ENCODE results near the gene ZBTB42. TPM values are rescaled to one million over a fixed set of nuclear protein-coding genes. Genes with fewer than 3 reads are reported as not detected.

ZBTB42 gene
- total RNA-seq, 1 donor from 2014 or later: 5.9 TPM

DNA sequence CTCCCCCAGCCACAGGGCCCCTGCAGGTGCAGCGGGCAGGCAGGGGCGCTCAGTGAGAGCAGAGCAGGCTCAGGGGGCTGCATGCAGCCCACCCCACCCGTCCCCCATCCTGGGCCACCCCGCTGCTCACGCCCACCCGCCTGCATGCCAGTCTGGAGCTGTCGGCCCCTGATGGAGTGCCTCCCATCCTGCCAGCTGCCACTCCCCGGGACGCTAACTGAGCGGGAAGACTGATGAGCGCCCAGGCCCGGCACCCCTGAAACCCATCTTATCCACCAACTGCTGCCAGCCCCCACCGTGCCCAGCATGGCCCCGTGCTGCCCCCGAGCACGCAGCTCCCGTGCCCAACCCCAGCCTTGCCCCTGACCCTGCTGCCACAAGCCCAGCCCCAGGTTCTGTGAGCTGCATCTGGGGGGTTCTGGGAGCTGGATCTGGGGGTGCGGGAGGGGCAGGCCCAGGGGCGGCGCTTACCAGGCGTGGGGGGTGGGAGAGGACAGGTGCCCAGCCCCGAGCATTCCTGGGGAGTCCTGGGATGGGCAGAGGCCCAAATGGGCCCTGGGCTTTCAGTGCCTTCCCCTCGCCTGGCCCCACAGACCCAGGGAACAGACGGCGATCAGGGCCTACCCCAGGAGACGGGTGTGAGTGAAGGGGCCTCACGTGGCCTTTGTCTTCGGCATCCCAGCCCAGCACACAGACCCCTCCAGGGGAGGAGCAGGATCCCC is 18.7 kb upstream of the ZBTB42 start:
- no peak for DNase-seq (ENCODE audit: low spot score)

DNA sequence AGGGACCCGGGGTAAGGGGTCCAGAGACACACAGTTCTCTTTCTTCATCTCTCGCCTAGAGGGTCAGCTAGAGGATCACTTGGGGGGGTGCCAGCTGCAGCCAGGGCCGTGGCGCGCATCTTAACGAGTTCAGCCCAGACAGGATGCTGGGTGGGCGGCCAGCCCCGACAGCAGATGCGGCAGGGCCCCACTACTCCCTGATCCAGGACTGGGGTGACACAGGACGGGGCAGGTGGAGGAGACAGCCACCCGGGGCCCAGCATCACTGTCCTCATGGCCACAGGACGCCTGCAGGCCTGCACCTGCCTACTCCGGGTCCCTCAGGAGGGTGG is 18.1 kb upstream of the ZBTB42 start:
- no peak for DNase-seq (ENCODE audit: low spot score)

DNA sequence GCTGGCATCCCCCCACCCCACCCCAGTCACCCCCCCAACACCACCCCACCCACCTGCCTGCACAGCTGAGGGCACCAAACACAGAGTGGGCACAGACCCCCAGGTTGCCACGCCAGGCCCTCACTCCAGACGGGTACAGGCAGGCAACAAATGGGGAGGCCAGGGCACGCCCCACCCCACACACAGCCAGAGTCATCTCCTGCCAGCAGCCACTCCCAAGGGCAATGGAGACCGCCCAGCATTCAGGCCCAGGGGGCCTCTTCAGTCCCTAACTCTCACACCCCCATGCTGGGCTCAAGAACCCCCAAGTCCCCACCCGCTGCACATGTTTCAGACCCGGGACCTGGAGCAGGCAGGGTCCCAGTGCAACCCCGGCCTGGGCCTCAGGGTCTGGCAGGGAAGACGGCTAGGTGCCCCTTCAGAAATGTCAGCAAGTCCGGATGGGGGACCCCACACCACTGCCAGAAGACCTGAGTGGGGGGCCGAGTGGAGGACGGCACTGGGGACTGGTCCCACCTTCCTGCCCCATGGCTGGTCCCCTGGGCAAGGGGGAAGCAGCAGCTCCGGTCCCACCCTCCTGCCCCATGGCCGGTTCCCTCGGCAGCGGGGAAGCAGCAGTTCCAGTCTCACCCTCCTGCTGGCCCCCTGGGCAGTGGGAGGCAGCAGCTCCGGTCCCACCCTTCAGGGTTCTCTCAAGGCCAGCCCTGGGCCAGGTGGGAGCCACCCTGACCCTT is 17.2 kb upstream of the ZBTB42 start:
- no peak for DNase-seq (ENCODE audit: low spot score)

DNA sequence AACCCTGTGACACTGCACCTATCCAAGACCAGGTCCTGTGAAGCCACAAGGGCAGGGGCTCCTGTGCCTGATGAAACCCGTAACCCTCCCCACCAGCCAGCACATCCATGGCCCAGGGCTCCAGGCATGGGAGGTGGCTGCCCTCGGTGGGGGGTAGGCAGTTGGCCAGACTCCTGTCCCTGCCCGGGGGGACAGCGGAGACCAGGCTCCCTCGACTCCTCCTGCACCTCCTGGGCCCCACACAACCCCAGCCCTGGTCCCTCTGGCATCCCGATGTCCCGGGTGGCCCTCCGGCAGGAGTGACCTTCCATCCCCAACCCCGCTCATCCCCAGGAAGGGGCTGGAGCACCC is 16.7 kb upstream of the ZBTB42 start:
- no peak for DNase-seq (ENCODE audit: low spot score)

DNA sequence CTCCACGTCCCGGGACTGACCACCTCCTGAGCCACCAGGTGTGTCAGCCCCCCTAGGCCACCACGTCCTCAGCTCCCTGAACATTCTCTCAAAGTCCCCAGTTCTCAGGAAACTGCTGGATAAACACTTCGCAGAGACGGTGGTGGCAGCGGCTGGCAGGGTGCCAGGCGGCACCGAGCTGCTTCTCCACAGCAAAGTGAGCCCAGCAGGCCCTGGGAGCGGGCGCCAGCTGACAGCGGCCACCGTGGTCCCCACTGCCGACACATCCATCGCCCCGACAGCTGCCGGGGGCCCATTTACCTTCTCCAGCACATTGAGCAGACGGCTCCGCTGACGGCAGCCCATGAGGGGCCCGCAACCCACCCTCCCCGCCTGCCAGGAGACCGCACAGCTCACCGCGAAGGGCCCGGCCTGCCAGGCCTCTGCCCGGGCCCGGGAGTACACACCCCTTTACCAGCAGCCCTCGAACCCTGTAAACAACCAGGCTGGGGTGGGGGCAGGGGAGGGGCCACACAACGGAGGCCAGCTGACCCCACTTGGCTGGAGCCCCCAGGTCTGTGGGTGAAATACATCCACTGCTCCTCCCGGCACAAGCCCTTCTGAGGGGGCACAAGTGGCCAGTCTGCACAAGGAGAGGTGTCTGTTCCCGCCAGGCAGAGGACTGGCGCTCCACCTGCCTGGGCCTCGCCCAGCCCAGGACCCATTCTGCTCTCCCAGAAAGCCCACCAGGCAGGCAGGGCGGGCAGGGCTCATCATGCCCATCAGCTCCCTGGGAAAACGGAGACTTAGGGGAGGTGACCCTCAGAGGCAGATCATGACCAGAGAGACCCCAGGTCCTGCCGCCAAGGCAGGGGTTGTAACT is 15.8 kb upstream of the ZBTB42 start:
- DNase-seq (ENCODE audit: low spot score): no peak

DNA sequence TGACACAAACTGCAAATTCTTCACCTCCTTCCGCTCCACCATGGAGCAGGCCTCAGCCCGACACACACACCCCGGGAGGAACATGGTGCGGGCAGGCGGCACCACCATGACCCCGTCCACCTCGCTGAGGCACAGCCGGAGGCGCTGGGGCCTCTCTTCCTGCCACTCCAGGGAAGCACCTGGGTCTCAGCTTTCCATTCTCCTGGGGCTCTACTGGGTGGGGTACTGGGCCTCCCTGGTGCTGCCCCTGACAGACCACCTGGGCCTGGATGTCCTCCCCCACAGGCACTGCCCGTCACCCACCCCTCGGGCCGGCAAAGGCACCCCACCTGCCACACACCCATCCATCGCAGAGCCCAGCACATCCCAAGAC is 15.2 kb upstream of the ZBTB42 start:
- DNase-seq (ENCODE audit: low spot score): no peak

DNA sequence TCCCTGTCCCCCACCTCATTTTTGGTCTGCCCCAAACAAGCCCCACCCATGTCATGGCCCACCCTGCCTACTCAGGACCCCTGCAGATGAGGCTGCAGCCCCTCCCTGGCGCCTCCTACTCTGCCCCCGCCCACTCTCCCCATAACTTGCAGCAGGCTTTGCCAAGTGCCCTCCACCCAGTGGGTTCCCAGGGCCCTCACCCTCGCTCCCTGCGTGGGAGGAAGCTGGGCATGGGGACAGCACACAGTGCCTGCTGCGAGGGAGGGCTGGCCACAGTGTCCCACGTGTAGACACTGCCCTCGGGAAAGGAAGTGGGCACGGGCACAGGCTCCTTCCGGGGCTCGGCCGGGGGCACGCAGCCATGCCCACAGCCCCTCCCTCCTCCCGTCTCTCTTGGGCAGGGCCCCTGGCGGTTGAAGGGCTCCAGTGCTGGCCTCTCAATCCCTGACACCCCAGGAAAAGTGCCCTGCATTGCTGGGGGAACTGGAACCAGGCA is 14.8 kb upstream of the ZBTB42 start:
- DNase-seq (ENCODE audit: low spot score): no peak

DNA sequence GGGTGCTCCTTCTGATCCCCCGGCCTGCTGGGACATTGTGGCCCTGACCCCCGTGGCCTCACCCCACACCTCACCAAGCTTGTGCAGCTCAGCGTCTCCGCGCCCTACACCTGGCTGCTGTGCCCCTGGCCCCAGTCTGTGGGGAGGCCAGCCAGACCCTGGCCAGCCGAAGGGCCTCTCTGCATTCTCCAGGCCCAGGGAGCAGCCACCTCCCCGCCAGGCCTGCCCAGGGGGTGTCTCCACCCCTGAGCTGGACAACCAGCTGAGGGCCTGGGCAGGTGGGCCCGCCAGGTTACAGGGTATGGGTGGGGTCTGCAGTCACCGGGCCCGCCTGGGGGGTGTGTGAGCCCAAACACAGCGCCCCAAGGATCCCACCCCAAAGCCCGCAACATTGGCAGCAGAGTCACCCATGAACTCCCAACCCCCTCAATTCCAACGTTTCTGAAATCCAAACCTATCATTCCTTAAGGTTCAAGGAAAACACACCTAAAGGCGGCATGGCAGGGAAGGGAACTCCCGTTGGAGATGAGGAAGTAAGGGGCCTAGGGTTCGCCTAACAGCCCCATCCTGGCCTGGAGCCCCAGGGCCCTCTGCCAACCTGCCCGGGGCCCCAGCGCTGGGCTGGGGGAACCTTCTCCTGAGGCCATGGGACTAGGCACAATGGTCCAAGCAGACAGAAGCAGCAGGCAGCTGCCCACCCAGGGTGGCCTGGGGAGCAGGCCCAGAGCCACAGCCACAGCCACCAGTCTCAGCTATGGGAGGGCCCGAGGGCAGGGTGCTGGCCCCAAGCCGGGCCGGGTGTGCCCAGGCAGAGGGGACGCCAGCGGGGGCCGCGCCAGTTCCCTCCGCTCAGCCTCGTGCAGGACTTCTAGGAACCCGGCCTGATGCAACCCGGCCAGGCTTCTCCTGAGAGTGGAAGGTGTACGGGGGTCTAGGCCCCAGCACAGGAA is 13.9 kb upstream of the ZBTB42 start:
- no peak for DNase-seq (ENCODE audit: low spot score)

DNA sequence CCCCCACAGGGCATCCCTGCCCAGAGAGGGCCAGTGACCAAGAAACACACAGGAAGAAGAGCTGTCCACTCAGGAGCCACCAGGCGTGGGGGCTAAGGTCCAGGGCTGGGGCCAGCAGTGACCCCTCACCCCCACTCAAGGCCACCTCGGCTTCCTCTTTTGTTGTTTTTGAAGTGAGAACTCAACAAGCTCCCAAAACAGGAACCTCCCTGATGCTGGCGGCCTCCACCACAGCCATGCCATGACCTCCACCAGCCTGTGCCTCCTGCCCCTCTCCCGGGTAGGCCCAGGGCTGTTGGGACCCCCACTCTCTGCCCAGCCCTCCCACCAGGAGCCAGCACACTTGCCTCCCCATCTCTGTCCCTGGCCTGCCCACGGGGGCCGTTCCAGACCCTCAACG is 13.2 kb upstream of the ZBTB42 start:
- DNase-seq (ENCODE audit: low spot score): no peak

DNA sequence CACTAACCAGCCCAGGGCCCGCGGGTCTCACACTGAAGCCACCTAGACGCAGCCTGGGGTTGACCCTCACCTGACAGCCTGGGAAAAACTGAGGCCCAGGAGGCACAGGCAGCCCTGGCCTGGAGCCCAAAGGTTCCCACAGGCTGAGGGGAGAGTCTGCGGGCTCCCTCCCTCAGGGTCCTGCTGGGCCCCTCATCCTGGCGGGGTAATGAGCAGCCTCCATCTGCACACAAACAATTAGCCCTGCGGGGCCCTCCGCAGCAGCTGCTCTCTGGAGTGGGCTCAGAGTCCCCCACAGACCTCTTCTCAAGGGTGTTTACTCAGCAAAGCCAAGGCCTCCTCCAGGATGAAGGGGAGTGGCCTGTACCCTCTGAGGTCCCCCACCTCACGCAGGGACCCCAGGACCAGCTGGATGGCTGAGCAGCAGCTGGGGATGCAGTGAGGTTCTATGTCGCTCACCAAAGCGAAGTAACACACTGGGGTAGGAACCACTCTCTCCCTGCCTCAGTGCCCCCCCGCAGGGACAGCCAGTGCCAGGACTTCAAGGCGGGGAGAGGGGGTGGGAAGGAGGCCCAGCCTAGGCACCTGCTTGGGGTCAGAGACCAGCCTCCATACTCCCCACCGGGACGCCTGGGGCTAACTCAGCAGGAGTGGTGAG is 12.6 kb upstream of the ZBTB42 start:
- no peak for DNase-seq (ENCODE audit: low spot score)

DNA sequence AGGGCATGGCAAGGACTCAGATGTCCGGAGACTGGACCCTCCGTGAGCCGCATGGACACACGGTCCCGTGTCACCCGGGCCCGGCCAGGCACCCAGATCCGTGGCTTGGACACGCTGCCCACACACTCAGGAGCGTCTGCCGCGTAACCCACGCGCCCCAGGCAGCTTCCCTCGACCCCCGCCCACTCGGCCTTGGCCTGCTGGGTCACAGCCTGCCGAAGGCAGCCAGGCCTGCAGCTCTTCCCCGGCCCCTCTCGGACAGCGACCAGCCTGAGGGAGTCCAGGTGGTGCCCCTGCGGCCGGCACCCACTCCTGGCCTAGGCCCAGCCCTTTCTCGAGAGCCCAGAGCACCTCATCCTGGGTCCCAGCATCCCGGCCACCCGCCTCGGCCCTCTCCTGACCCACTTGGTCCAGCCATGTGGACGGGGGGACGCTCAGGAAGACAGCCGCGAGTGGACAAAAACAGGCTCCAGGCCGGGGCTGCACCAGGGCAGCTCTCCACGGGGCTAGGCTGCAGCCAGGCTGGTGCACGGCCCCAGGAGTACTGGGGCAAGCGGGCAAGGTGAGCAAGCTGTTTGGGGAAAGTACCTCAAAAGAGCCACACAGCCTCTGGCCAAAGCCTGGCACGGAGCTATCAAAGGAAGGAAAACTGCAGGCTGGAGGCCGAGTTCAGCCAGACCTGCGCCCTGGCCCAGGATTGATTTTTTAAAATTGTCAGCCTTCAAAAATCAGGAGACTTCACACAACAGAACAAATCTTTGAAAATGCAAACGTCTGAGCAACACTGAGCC is 11.8 kb upstream of the ZBTB42 start:
- DNase-seq (ENCODE audit: low spot score): no peak

DNA sequence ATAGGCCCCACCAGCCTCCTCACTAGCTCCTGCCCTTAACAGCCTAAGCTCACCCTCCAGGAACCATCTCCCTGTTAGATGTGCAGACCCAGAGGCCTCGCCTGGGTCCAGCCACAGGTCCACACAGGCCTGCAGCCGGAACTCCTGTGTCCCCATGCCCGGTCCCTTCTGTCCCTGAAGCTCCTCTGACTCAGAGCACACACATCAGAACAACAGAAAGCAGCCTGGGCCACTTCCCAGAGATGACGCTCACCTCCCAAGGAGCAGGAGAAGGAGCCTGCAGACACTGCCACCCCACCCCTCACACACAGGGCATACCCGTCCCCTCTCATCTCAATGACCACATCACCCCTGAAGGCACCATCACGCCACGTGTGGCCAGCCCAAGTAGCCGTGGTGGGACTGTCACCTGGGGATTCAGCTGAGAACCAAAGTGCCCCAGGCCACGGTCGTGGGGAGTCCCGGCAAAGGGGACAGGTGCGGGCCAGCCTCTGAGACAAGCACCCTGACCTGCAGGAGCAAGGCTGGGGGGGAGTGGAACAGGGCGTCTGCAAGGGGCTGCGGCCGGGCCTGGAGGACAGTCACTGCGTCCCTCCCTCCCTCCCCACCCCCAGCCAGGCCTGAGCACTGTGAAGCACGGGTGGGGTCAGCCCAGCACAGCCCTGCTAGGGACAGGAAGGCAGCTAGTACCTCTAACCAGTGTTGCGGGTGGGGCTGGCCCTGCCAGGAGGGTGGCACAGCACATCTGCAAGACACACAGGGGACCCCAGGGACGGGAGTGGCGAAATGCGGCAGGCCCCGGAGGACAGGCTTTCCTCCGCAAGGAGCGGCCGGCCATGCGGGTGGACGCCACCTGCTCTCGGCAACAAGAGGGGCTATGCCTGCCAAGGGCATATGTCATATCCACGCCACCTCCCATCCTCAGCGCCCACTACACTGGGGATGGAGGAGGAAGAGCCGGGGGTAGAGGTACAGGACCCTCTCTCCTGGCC is 10.9 kb upstream of the ZBTB42 start:
- no peak for DNase-seq (ENCODE audit: low spot score)

DNA sequence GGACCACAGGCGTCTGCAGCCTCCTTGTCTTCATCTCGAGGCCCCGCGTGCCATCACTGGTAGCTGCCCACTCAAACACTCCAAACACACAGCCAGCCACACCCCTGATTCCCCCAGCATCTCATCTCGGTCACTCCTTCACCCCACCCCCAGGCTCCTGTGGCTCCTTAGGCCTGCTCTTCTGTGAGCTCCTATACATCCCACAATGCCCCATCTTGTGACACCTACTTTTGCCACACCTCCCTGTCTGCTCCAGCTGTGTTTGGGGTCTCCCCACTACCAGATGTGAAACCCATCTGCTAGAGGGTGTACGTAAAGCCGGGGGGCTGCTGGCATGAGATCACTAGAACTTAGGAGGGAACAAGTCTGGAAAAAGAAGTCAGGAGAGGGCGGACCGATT is 9.5 kb upstream of the ZBTB42 start:
- DNase-seq (ENCODE audit: low spot score): no peak

DNA sequence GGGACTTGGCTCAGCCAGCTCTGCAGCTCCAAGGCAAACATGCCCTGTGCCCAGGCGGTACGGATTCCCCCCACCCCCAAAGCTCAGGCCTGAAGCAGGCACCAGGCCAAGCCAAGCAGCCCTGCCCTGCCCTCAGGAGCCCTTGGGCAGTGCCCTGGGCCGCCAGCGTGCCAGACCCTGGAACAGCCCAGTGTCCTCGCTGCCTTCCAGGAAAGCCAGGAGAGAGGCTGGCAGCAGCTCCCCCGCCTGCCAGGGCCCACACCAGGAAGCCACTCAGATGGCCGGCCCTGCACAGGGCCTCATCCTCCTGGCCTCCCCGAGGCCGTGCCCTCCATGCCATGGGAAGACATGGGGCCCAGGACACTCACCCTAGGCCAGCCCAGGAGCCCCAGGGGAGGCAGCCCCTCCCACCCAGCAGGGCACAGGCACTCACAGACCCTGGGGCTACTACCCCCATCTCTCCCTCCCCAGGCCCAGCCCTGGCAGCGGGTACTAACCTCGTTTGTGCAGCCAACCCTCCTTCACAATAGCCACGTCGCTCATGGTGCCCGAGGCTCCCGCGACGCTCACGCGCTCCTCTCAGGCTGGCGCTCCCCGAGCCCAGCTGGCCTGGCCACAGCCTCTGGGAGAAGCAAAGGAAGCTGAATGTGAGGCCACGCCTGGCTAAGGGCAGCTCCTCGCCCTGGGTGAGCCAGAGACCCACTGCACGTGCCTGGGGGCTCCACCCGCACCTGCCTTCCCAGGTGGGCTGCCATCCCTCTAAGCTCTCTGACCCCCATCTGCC is 8.6 kb upstream of the ZBTB42 start:
- DNase-seq (ENCODE audit: low spot score): no peak

DNA sequence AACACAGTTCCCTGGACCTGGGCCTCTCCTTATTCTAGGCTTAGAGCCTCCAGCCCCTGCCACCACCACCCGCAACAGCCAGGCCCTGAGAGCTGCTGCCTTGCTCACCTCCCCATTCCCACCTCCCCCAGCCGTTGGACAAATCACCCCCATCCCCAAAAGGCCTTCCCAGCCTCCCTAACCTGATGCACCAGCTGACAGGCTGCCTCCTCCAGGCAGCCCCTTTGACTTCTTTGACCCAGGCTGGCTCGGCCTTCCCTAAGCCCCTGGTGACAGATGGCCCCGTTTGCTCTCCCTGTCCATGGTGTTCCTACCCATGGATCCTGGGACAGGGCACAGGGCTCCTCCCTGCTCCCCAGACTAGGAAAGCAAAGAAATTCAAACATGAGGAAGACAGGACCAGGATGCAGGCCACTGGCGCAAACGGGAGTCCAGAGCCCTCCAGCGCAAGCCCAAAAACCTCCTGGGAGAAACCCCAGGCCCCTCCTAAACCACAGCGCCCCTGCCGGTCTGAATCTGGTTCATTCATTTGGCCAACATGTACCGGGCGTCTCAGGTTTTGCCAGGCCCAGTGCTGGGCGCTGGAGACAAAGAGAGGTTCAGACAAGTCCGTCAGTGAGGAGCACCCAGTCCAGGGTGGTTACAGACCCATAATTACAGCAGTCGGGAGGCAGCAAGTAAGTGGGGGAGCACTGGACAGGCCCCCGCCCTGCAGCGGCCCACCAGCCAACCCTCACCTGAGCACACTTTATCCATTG is 7.8 kb upstream of the ZBTB42 start:
- DNase-seq (ENCODE audit: low spot score): no peak

DNA sequence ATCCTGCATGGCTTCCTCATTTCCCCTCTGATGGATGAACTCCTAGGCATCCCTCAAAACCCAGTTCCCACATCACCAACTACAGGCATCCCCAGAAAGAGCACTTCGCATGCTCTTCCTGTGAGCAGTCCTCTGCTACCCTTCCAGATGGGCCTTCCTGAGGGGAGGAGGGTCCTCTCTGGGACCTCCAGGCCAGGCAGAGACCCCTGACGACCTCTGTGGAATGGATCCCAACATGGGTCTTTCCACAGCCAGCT is 7.3 kb upstream of the ZBTB42 start:
- no peak for DNase-seq (ENCODE audit: low spot score)

DNA sequence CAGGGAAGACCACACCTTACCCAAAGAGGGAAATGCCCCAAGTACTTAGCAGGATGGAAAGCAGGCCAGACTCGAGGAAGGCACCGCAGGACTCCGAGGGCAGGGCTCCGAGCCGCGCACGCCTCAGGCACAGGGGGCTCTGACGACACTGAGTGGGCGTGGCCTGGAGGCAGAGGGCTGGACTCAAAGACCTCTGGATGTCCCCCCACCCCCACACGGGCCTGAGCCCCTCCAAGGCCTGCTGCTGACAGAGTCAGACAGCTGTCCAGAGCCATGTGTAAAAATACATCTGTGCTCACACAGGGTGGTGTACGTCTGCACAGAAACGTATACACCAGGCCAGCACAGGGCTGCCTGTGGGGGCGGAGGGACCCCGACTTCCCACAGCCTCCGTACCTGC is 6.8 kb upstream of the ZBTB42 start:
- no peak for DNase-seq (ENCODE audit: low spot score)
